ENCODE results near the gene CLGN.

DNA sequence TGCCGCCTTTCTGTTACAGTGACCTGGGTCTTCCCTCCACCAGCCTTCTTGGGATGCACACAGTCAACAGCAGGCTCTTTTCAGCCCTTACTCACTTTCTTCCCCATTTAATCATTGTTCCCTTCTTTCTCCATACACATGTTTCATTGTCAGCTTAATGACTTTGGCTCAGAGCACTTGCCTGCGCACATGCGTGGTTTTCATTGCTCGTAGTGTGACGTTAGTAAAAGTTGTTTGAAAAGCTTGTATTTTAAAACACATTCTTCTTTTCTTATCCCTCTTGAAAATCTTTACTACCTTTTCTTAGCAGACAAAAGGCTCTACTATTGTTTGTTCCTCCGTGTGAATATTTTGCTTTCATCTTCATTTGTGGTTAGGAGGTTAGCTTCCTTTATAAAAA, 73.7 kb downstream of the CLGN start:
- TF ChIP-seq, protein P1, sequence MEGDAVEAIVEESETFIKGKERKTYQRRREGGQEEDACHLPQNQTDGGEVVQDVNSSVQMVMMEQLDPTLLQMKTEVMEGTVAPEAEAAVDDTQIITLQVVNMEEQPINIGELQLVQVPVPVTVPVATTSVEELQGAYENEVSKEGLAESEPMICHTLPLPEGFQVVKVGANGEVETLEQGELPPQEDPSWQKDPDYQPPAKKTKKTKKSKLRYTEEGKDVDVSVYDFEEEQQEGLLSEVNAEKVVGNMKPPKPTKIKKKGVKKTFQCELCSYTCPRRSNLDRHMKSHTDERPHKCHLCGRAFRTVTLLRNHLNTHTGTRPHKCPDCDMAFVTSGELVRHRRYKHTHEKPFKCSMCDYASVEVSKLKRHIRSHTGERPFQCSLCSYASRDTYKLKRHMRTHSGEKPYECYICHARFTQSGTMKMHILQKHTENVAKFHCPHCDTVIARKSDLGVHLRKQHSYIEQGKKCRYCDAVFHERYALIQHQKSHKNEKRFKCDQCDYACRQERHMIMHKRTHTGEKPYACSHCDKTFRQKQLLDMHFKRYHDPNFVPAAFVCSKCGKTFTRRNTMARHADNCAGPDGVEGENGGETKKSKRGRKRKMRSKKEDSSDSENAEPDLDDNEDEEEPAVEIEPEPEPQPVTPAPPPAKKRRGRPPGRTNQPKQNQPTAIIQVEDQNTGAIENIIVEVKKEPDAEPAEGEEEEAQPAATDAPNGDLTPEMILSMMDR (IDR thresholded peaks at IDR 0.05; ENCODE audit: low read length): no peak
- TF ChIP-seq EZH2 (IDR thresholded peaks at IDR 0.05; ENCODE audit: borderline replicate concordance, low read length): no peak
